Retinal pigment epithelial cell (primary cell): Measurements from ENCODE around the gene COBL.
A peak's percentile ranks its signal among the peaks of the same experiment; 100 is the strongest.

Source experiments
- DNase-seq: peaks from one replicate; pipeline ENCODE4 v3.0.0-alpha.2; 2010; ENCODE audit warnings: low read depth
- H3K4me3 ChIP-seq: 2 replicates; pipeline ENCODE4 v1.5.1; 2011; ENCODE audit warnings: mild to moderate bottlenecking, low read length, control low read depth, moderate library complexity
- TF ChIP-seq, protein P1 (sequence below): conservative IDR thresholded peaks from 2 replicates; pipeline ENCODE4 v1.5.1; 2011; ENCODE audit warnings: low read depth, low read length, control low read depth, inconsistent platforms

The COBL gene

GRCh38 chr7:50976064-50976463 is 340.5 kb downstream of the COBL start:
- DNase-seq: no peak
- TF ChIP-seq, protein P1, sequence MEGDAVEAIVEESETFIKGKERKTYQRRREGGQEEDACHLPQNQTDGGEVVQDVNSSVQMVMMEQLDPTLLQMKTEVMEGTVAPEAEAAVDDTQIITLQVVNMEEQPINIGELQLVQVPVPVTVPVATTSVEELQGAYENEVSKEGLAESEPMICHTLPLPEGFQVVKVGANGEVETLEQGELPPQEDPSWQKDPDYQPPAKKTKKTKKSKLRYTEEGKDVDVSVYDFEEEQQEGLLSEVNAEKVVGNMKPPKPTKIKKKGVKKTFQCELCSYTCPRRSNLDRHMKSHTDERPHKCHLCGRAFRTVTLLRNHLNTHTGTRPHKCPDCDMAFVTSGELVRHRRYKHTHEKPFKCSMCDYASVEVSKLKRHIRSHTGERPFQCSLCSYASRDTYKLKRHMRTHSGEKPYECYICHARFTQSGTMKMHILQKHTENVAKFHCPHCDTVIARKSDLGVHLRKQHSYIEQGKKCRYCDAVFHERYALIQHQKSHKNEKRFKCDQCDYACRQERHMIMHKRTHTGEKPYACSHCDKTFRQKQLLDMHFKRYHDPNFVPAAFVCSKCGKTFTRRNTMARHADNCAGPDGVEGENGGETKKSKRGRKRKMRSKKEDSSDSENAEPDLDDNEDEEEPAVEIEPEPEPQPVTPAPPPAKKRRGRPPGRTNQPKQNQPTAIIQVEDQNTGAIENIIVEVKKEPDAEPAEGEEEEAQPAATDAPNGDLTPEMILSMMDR: no peak
- H3K4me3 ChIP-seq: no peak overlapping the region

DNA sequence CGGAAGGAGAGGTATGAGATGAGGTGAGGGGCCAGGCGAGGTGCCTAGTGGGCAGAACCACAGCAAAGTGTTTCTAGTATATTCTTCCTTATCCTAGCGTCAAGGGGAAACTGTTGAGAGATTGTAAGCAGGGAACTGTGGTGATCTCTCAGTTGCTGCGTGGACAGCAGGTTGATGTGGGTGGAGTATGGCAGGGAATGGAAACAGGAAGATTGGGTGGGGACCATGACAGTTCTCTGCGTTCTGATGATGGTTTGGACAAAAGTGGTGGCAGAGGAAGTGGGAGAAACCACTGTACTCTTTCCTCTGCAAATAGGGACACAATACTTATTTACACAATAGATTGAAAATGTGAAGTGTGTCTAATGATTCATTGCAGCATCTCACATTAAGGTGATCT is 342.4 kb downstream of the COBL start:
- no peak for DNase-seq
- TF ChIP-seq, protein P1: no peak
- H3K4me3 ChIP-seq: no peak overlapping the region

- TF ChIP-seq, protein P1: no peak
- no peak for DNase-seq
- no peak overlapping the region for H3K4me3 ChIP-seq
These were observed 342.8 kb downstream of the COBL start for GRCh38 chr7:50973814-50974213.

- no peak overlapping the region for H3K4me3 ChIP-seq
- TF ChIP-seq, protein P1: no peak
- peak; percentile 69 for DNase-seq
These were observed 346.5 kb downstream of the COBL start for GRCh38 chr7:50970092-50970491.
